Measurements from ENCODE around the gene PRAMEF25. TPM values are rescaled to one million over a fixed set of nuclear protein-coding genes. Genes with fewer than 3 reads are reported as not detected.

PRAMEF25 gene
- not detected in 2 replicates for total RNA-seq

GRCh38 chr1:13070474-13070873 is at the start of gene PRAMEF25:
TSS of gene PRAMEF25 (plus strand) at chr1:13070774. CDS start at chr1:13073694, 2,920 bp downstream.

GRCh38 chr1:13056475-13056874 is 14.1 kb upstream of the PRAMEF25 start, which contains the start of gene PRAMEF27:
TSS of gene PRAMEF27 (minus strand) at chr1:13056575. CDS start at chr1:13053659, 2,916 bp downstream.

GRCh38 chr1:13116754-13117153 is 46.2 kb downstream of the PRAMEF25 start, which contains the start of gene HNRNPCL2:
TSS of gene HNRNPCL2 (minus strand) at chr1:13116854. CDS start at chr1:13116400, 454 bp downstream.

Other genes with a start within 250 kb of the PRAMEF25 start
- gene PRAMEF11, start 239.4 kb upstream of the PRAMEF25 start, total RNA-seq, result not detected in 2 replicates
- gene HNRNPCL1, start 222.1 kb upstream of the PRAMEF25 start, total RNA-seq, result not detected in 2 replicates
- gene PRAMEF2, start 213.7 kb upstream of the PRAMEF25 start, total RNA-seq, result not detected in 2 replicates
- not detected in 2 replicates for gene PRAMEF4, start 184.6 kb upstream of the PRAMEF25 start, total RNA-seq
- not detected in 2 replicates for gene PRAMEF10, start 172.5 kb upstream of the PRAMEF25 start, total RNA-seq
- not detected in 2 replicates for gene PRAMEF7, start 154.2 kb upstream of the PRAMEF25 start, total RNA-seq
- not detected in 2 replicates for gene PRAMEF6, start 123.2 kb upstream of the PRAMEF25 start, total RNA-seq
- not detected in 2 replicates for gene PRAMEF27, start 14.2 kb upstream of the PRAMEF25 start, total RNA-seq
- gene HNRNPCL3, start 10.0 kb upstream of the PRAMEF25 start, total RNA-seq, result not detected in 2 replicates
- gene HNRNPCL2, start 46.1 kb downstream of the PRAMEF25 start, total RNA-seq, result not detected in 2 replicates
- gene PRAMEF26, start 85.2 kb downstream of the PRAMEF25 start, total RNA-seq, result not detected in 2 replicates
- gene HNRNPCL4, start 94.9 kb downstream of the PRAMEF25 start, total RNA-seq, result not detected in 2 replicates
- gene PRAMEF9, start 101.1 kb downstream of the PRAMEF25 start, total RNA-seq, result not detected in 2 replicates
- not detected in 2 replicates for gene PRAMEF13, start 130.6 kb downstream of the PRAMEF25 start, total RNA-seq
- not detected in 2 replicates for gene PRAMEF18, start 155.4 kb downstream of the PRAMEF25 start, total RNA-seq
- not detected in 2 replicates for gene PRAMEF5, start 183.4 kb downstream of the PRAMEF25 start, total RNA-seq
- gene PRAMEF8, start 214.4 kb downstream of the PRAMEF25 start, total RNA-seq, result not detected in 2 replicates
- not detected in 2 replicates for gene PRAMEF33, start 232.8 kb downstream of the PRAMEF25 start, total RNA-seq
- not detected in 2 replicates for gene PRAMEF15, start 244.8 kb downstream of the PRAMEF25 start, total RNA-seq